GM12878 (cell line): ENCODE results near the gene SPPL2B. TPM values are rescaled to one million over a fixed set of nuclear protein-coding genes. Genes with fewer than 3 reads are reported as not detected.

Source experiments
- ATAC-seq: fragments of 200-7000 bp; cut with Tn5 transposase; 3 replicates; pipeline ENCODE4 v1.9.1; 2020; ENCODE audit warnings: mild to moderate bottlenecking, moderate library complexity
- BruUV-seq: library from RNA; stranded (reverse); fragments of 400-500 nt; replicated peaks from 2 replicates; lab custom pipeline; 2021; lab: Mats Ljungman, UMichigan
- CTCF ChIA-PET: fragments of 300-600 bp; sonication (Branson Sonifier 250); formaldehyde crosslinking; extraction: SDS; loops from one replicate; lab custom pipeline; 2021; ENCODE audit warnings: inconsistent platforms; lab: Yijun Ruan, JAX
- POLR2A ChIA-PET: fragments of 350-600 bp; formaldehyde crosslinking; extraction: SDS; loops from one replicate; lab custom pipeline; 2021; ENCODE audit warnings: inconsistent platforms; lab: Charles Lee
- RAD21 ChIA-PET: fragments of 300-600 bp; sonication (Branson Sonifier 250); formaldehyde crosslinking; loops from one replicate; lab custom pipeline; 2023; ENCODE audit warnings: antibody characterized with exemption; ENCODE audit not compliant: unreplicated experiment; lab: Charles Lee
- SMC1A ChIA-PET: fragments of 300-600 bp; sonication (Branson Sonifier 250); formaldehyde crosslinking; loops from one replicate; lab custom pipeline; 2023; ENCODE audit not compliant: unreplicated experiment, uncharacterized antibody; lab: Charles Lee
- DNase-seq: peaks from one replicate; pipeline ENCODE4 v3.0.0-alpha.2; 2011; ENCODE audit warnings: low read depth, low spot score
- FAIRE-seq: peaks from 3 replicates; lab custom pipeline; 2011; peaks lifted over from hg19 to GRCh38; lab: Jason Lieb, UNC
- H2AFZ ChIP-seq: 2 replicates; pipeline ENCODE4 v1.6.0; 2011; ENCODE audit warnings: low read depth, low read length, control low read depth; ENCODE audit not compliant: control insufficient read depth
- H3K27ac ChIP-seq: 2 replicates; pipeline ENCODE4 v1.5.1; 2011; ENCODE audit warnings: control low read depth; ENCODE audit not compliant: control insufficient read depth, insufficient read depth
- H3K27me3 ChIP-seq, 2 experiments: replicated peaks in 1 of 2; 2 replicates each; pipeline versions ENCODE4 v1.6.0 to v1.6.1; 2011; ENCODE audit warnings: low read length in 1 of 2; ENCODE audit not compliant: control insufficient read depth in 2 of 2, insufficient read depth in 2 of 2
- H3K36me3 ChIP-seq, 2 experiments: 2 replicates each; pipeline ENCODE4 v1.5.1; 2011; ENCODE audit warnings: low read length in 1 of 2; ENCODE audit not compliant: control insufficient read depth in 2 of 2, insufficient read depth in 2 of 2
- H3K4me1 ChIP-seq: 2 replicates; pipeline ENCODE4 v1.6.1; 2011; ENCODE audit warnings: mild to moderate bottlenecking, low read length, moderate library complexity, mixed read lengths; ENCODE audit not compliant: control insufficient read depth, insufficient read depth
- H3K4me2 ChIP-seq: 2 replicates; pipeline ENCODE4 v1.6.0; 2011; ENCODE audit warnings: control low read depth; ENCODE audit not compliant: control insufficient read depth, insufficient read depth
- H3K4me3 ChIP-seq: fragments of 200-600 bp; sonication (generic); 2 replicates; pipeline ENCODE4 v1.5.1; 2016
- H3K79me2 ChIP-seq: 2 replicates; pipeline ENCODE4 v1.6.0; 2011; ENCODE audit warnings: low read length; ENCODE audit not compliant: control insufficient read depth, insufficient read depth
- H3K9ac ChIP-seq: 2 replicates; pipeline ENCODE4 v1.8.0; 2011; ENCODE audit warnings: low read length, control low read depth, mixed read lengths; ENCODE audit not compliant: control insufficient read depth, insufficient read depth
- H3K9me3 ChIP-seq: replicated peaks from 3 replicates; pipeline ENCODE4 v1.5.1; 2011; ENCODE audit warnings: mild to moderate bottlenecking, low read length; ENCODE audit not compliant: control insufficient read depth, insufficient read depth
- H4K20me1 ChIP-seq: 2 replicates; pipeline ENCODE4 v1.6.0; 2011; ENCODE audit not compliant: control insufficient read depth, insufficient read depth
- GATAD2B ChIP-seq: fragments of 450-650 bp; conservative IDR thresholded peaks from 2 replicates; pipeline ENCODE4 v1.6.1; 2017; ENCODE audit warnings: low read depth, mild to moderate bottlenecking, moderate library complexity
- POLR2AphosphoS5 ChIP-seq: IDR thresholded peaks from 2 replicates; pipeline ENCODE4 v1.6.1; 2011; ENCODE audit warnings: mild to moderate bottlenecking, low read length, inconsistent platforms
- SKIL ChIP-seq: fragments of 450-650 bp; IDR thresholded peaks from 2 replicates; pipeline ENCODE4 v1.6.1; 2017; ENCODE audit warnings: mild to moderate bottlenecking, low read depth, inconsistent platforms; ENCODE audit not compliant: poor library complexity, severe bottlenecking
- WGBS: methylation state at CpG from one replicate; pipeline ENCODE4 v1.1.6; 2016; ENCODE audit warnings: low lambda C conversion rate; ENCODE audit not compliant: insufficient replicate concordance, insufficient coverage; ENCODE audit errors: missing lambda C conversion rate; 5-methylcytosine and 5-hydroxymethylcytosine counted together
- in situ Hi-C: fragments of 300-500 bp; cut with MboI; formaldehyde crosslinking; loops from 9 replicates; pipeline ENCODE4 v1.14.3; 2018; ENCODE audit warnings: mixed read lengths
- intact Hi-C: fragments of 100-400 bp; cut with micrococcal nuclease; formaldehyde crosslinking; loops from one replicate; pipeline ENCODE4 v1.14.2; 2022; ENCODE audit not compliant: unreplicated experiment
- polyA plus RNA-seq, 11 experiments: library from polyadenylated mRNA; depleted of rRNA in 4 of 11; unstranded in 6 of 11; stranded (reverse) in 5 of 11; fragments of >200 nt; fragmentation: Nextera tagmentation in 4 of 11; fragmentation: Illumina TruSeq in 1 of 11; extraction: Ambion mirVana in 4 of 11; extraction: Trizol in 1 of 11; gene quantifications; 1 replicate in 1 of 11; 2 replicates in 10 of 11; pipeline versions ENCODE4 v1.2.1 to v1.2.3, GENCODE V29; 2011 to 2016; ENCODE audit warnings: inconsistent platforms in 2 of 11, missing spikeins in 2 of 11, low read depth in 1 of 11
- total RNA-seq, 4 experiments: library from RNA; depleted of rRNA in 3 of 4; stranded (reverse); fragments of >200 nt in 3 of 4; fragmentation: Illumina TruSeq in 1 of 4; extraction: Trizol in 1 of 4; gene quantifications; 2 replicates each; pipeline versions ENCODE4 v1.2.1 to v1.2.3, GENCODE V29; 2013 to 2021
- TF ChIP-seq, protein P1 (sequence below): IDR thresholded peaks from 2 replicates; pipeline ENCODE4 v1.6.1; 2012; ENCODE audit warnings: low read depth, low read length, improper control_type of control experiment
- TF ChIP-seq, protein P2 (sequence below): fragments of 450-650 bp; formaldehyde crosslinking; IDR thresholded peaks from 2 replicates; pipeline ENCODE4 v1.4.0; 2022; ENCODE audit warnings: mild to moderate bottlenecking, moderate library complexity
- TF ChIP-seq, protein P3 (sequence below): fragments of 450-650 bp; formaldehyde crosslinking; IDR thresholded peaks from 2 replicates; pipeline ENCODE4 v1.4.0; 2020; ENCODE audit warnings: mild to moderate bottlenecking, moderate library complexity

SPPL2B gene
- total and polyA plus RNA-seq, 10 of the 15 experiments (the other 5 are each of a cell fraction or from before 2014, with no cell fraction given) = 0.29 to 56.5 (median 18.3) TPM

- Histone ChIP-seq H3K79me2 (peaks cover 60% of the 10 kb centered on the region), H3K27me3 (no peaks in the 10 kb centered on the region), H4K20me1 (0 out of 2 replicates have a peak, but pooled peaks cover 3% of the 10 kb centered on the region), H3K4me1 (peaks cover 29% of the 10 kb centered on the region), H3K36me3 (peaks cover 0 to 1% of the 10 kb centered on the region in 2 experiments; a peak in 3 of 4 replicates), H3K4me2 (peak overlapping the region; percentile 90), H3K27ac (0 out of 2 replicates have a peak overlapping the region, but pooled peaks have one; percentile 76), H3K9me3 (no peaks in the 10 kb centered on the region), H3K9ac (peak overlapping the region; percentile 72), H2AFZ (no peak overlapping the region), H3K4me3 (peak overlapping the region; percentile 90)
- 73% methylated on average over 13 of the region's 13 CpGs for WGBS
- SMC1A ChIA-PET = interaction anchor here (1.0 kb wide), 1 partner anchor 64 kb away, joined by 3 read pairs; no protein-coding TSS in a partner anchor
- TSS peak; percentile 60 for BruUV-seq
- CTCF ChIA-PET = interaction anchor here (1.1 to 1.2 kb wide), 2 partner anchors 63 to 432 kb away, joined by 3 read pairs; no protein-coding TSS in a partner anchor
- no peak for DNase-seq
- in situ Hi-C loops (no loop called here), intact Hi-C loops (loop anchor here (5.0 kb wide), 3 partner anchors 63 to 293 kb away; partner anchors contain the start of genes PLEKHJ1 and SF3A2)
- FAIRE-seq = no peak
- POLR2A ChIA-PET = interaction anchor here (0.5 to 0.6 kb wide), 2 partner anchors 27 to 679 kb away, joined by 4 to 6 read pairs; no protein-coding TSS in a partner anchor
- TF ChIP-seq, protein P1, sequence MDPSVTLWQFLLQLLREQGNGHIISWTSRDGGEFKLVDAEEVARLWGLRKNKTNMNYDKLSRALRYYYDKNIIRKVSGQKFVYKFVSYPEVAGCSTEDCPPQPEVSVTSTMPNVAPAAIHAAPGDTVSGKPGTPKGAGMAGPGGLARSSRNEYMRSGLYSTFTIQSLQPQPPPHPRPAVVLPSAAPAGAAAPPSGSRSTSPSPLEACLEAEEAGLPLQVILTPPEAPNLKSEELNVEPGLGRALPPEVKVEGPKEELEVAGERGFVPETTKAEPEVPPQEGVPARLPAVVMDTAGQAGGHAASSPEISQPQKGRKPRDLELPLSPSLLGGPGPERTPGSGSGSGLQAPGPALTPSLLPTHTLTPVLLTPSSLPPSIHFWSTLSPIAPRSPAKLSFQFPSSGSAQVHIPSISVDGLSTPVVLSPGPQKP = no peak
- TF ChIP-seq GATAD2B (no peak), POLR2AphosphoS5 (no peak), SKIL (no peak)
- TF ChIP-seq, protein P2, sequence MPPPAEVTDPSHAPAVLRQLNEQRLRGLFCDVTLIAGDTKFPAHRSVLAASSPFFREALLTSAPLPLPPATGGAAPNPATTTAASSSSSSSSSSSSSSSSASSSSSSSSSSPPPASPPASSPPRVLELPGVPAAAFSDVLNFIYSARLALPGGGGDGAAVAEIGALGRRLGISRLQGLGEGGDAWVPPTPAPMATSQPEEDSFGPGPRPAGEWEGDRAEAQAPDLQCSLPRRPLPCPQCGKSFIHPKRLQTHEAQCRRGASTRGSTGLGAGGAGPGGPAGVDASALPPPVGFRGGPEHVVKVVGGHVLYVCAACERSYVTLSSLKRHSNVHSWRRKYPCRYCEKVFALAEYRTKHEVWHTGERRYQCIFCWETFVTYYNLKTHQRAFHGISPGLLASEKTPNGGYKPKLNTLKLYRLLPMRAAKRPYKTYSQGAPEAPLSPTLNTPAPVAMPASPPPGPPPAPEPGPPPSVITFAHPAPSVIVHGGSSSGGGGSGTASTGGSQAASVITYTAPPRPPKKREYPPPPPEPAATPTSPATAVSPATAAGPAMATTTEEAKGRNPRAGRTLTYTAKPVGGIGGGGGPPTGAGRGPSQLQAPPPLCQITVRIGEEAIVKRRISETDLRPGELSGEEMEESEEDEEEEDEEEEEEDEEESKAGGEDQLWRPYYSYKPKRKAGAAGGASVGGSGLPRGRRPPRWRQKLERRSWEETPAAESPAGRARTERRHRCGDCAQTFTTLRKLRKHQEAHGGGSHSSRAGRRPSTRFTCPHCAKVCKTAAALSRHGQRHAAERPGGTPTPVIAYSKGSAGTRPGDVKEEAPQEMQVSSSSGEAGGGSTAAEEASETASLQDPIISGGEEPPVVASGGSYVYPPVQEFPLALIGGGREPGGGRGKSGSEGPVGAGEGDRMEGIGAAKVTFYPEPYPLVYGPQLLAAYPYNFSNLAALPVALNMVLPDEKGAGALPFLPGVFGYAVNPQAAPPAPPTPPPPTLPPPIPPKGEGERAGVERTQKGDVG (CRISPR knock-in tag) = no peak
- TF ChIP-seq, protein P3, sequence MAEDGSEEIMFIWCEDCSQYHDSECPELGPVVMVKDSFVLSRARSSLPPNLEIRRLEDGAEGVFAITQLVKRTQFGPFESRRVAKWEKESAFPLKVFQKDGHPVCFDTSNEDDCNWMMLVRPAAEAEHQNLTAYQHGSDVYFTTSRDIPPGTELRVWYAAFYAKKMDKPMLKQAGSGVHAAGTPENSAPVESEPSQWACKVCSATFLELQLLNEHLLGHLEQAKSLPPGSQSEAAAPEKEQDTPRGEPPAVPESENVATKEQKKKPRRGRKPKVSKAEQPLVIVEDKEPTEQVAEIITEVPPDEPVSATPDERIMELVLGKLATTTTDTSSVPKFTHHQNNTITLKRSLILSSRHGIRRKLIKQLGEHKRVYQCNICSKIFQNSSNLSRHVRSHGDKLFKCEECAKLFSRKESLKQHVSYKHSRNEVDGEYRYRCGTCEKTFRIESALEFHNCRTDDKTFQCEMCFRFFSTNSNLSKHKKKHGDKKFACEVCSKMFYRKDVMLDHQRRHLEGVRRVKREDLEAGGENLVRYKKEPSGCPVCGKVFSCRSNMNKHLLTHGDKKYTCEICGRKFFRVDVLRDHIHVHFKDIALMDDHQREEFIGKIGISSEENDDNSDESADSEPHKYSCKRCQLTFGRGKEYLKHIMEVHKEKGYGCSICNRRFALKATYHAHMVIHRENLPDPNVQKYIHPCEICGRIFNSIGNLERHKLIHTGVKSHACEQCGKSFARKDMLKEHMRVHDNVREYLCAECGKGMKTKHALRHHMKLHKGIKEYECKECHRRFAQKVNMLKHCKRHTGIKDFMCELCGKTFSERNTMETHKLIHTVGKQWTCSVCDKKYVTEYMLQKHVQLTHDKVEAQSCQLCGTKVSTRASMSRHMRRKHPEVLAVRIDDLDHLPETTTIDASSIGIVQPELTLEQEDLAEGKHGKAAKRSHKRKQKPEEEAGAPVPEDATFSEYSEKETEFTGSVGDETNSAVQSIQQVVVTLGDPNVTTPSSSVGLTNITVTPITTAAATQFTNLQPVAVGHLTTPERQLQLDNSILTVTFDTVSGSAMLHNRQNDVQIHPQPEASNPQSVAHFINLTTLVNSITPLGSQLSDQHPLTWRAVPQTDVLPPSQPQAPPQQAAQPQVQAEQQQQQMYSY (CRISPR knock-in tag) = no peak
- ATAC-seq = no peak
- RAD21 ChIA-PET = interaction anchor here (0.7 to 0.9 kb wide), 2 partner anchors 64 to 386 kb away, joined by 3 to 4 read pairs; no protein-coding TSS in a partner anchor
Observed at GRCh38 chr19:2329501-2329916, 1.0 kb downstream of the SPPL2B start.
